Large intestine (tissue), 3 donors: ENCODE results near the gene FOSL2. TPM values are rescaled to one million over a fixed set of nuclear protein-coding genes. Genes with fewer than 3 reads are reported as not detected.

Experiments used
- DNase-seq, 2 donors: peaks; one replicate each; pipeline versions ENCODE4 v3.0.0 to v3.0.0-alpha.2; 2013
- H3K27ac ChIP-seq: one replicate; pipeline ENCODE4 v1.5.1; 2013; ENCODE audit warnings: low read length
- H3K27me3 ChIP-seq: 2 replicates; pipeline ENCODE4 v1.6.1; 2013; ENCODE audit warnings: low read length; ENCODE audit not compliant: control insufficient read depth, insufficient read depth
- H3K36me3 ChIP-seq: 2 replicates; pipeline ENCODE4 v1.6.1; 2013; ENCODE audit warnings: low read length; ENCODE audit not compliant: control insufficient read depth, insufficient read depth
- H3K4me1 ChIP-seq: one replicate; pipeline ENCODE4 v1.6.1; 2013; ENCODE audit warnings: low read length; ENCODE audit not compliant: control insufficient read depth, insufficient read depth
- H3K4me3 ChIP-seq: one replicate; pipeline ENCODE4 v1.5.1; 2013; ENCODE audit warnings: low read length
- H3K9me3 ChIP-seq: one replicate; pipeline ENCODE4 v1.6.1; 2013; ENCODE audit warnings: mild to moderate bottlenecking, low read depth, low read length, moderate library complexity; ENCODE audit not compliant: control insufficient read depth
- WGBS: methylation state at CpG from one replicate; pipeline ENCODE4 v1.1.5; 2013; ENCODE audit warnings: low lambda C conversion rate; ENCODE audit not compliant: insufficient coverage; 5-methylcytosine and 5-hydroxymethylcytosine counted together
- polyA plus RNA-seq: library from polyadenylated mRNA; unstranded; fragments of 120-200 nt; gene quantifications from one replicate; pipeline ENCODE4 v1.2.1, GENCODE V29; 2013

FOSL2 gene
- polyA plus RNA-seq, 1 donor, result 57.5 TPM

- H3K36me3 ChIP-seq, result no peaks in the 10 kb centered on the region
- H3K27me3 ChIP-seq, result no peaks in the 10 kb centered on the region
- no peak overlapping the region for H3K27ac ChIP-seq
- peaks cover 3% of the 10 kb centered on the region for H3K4me1 ChIP-seq
- no peak overlapping the region for H3K4me3 ChIP-seq
- WGBS, result 97% methylated on average over 6 of the region's 15 CpGs
- H3K9me3 ChIP-seq, result no peaks in the 10 kb centered on the region
- DNase-seq, result no peak
Observed at GRCh38 chr2:28450901-28451565, 58.4 kb downstream of the FOSL2 start.

DNA sequence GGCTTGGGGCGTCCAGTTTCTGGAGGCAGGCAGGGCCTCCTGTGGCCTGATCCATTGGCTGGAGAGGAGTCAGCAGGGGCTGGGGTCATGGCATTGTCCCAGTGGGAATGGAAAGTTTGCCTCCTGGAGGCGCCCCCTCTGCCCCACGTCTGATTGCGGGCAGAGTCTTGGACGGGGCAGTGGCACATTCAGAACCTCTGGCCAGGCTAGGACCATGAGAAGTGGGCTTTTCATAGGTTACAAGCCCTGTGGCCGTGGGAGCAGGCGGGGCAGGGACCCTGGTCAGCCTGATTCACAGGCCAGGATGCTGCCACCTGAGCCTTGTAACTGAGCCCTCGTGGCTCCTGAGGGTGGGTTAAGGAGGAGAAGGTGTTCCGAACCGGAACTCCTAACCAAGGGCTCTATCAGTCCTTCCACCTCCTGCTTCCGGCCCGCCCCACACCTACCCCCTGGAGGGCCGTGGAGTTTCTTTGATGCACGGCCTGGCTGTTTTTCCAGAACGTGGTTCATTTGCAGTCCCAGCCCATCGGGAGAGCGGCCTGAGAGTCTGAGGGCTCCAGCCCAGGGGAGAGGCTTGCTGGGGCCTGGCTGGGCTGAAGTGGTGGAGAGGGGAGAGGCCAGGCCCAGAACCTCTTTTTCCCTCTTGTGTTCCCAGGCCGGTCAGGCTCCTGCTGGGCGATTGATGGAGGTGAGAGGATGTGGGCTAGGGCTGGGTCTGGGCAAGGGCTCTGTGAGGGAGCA is 59.3 kb downstream of the FOSL2 start:
- Histone ChIP-seq H3K36me3 (no peaks in the 10 kb centered on the region), H3K4me3 (no peak overlapping the region), H3K27me3 (no peaks in the 10 kb centered on the region), H3K4me1 (peaks cover 3% of the 10 kb centered on the region), H3K27ac (no peak overlapping the region), H3K9me3 (no peaks in the 10 kb centered on the region)
- DNase-seq, result no peak
- no CpG with 5 or more reads among the region's 19 CpGs for WGBS

GRCh38 chr2:28452534-28453081 is 60.0 kb downstream of the FOSL2 start:
- H3K9me3 ChIP-seq, result no peaks in the 10 kb centered on the region
- no peaks in the 10 kb centered on the region for H3K36me3 ChIP-seq
- DNase-seq, result peak; percentile 43 to 46
- H3K4me1 ChIP-seq, result peaks cover 3% of the 10 kb centered on the region
- H3K4me3 ChIP-seq, result no peak overlapping the region
- H3K27me3 ChIP-seq, result no peaks in the 10 kb centered on the region
- H3K27ac ChIP-seq, result no peak overlapping the region
- WGBS, result no CpG with 5 or more reads among the region's 7 CpGs

- Histone ChIP-seq H3K9me3 (no peaks in the 10 kb centered on the region), H3K4me3 (no peak overlapping the region), H3K36me3 (no peaks in the 10 kb centered on the region), H3K27me3 (no peaks in the 10 kb centered on the region), H3K4me1 (peaks cover 3% of the 10 kb centered on the region), H3K27ac (no peak overlapping the region)
- DNase-seq, result no peak
- no CpG with 5 or more reads among the region's 8 CpGs for WGBS
Observed at GRCh38 chr2:28453396-28453795, 60.7 kb downstream of the FOSL2 start.

GRCh38 chr2:28454016-28454930 is 61.6 kb downstream of the FOSL2 start:
- no peak overlapping the region for H3K27ac ChIP-seq
- no peaks in the 10 kb centered on the region for H3K27me3 ChIP-seq
- WGBS, result no CpG with 5 or more reads among the region's 14 CpGs
- H3K9me3 ChIP-seq, result no peaks in the 10 kb centered on the region
- H3K4me1 ChIP-seq, result peaks cover 3% of the 10 kb centered on the region
- H3K4me3 ChIP-seq, result no peak overlapping the region
- no peak for DNase-seq
- H3K36me3 ChIP-seq, result no peaks in the 10 kb centered on the region

GRCh38 chr2:28457237-28457636 is 64.6 kb downstream of the FOSL2 start:
- no peak for DNase-seq
- 89% methylated on average over 4 of the region's 10 CpGs for WGBS
- H3K27ac ChIP-seq, result no peak overlapping the region
- no peaks in the 10 kb centered on the region for H3K36me3 ChIP-seq
- no peaks in the 10 kb centered on the region for H3K27me3 ChIP-seq
- H3K4me1 ChIP-seq, result no peaks in the 10 kb centered on the region
- no peak overlapping the region for H3K4me3 ChIP-seq
- no peaks in the 10 kb centered on the region for H3K9me3 ChIP-seq

- Histone ChIP-seq H3K27ac (no peak overlapping the region), H3K4me3 (no peak overlapping the region), H3K9me3 (no peaks in the 10 kb centered on the region), H3K4me1 (peaks cover 4% of the 10 kb centered on the region), H3K27me3 (no peaks in the 10 kb centered on the region), H3K36me3 (no peaks in the 10 kb centered on the region)
- no peak for DNase-seq
- WGBS, result no CpG with 5 or more reads among the region's 2 CpGs
Observed at GRCh38 chr2:28461056-28461455, 68.4 kb downstream of the FOSL2 start.

DNA sequence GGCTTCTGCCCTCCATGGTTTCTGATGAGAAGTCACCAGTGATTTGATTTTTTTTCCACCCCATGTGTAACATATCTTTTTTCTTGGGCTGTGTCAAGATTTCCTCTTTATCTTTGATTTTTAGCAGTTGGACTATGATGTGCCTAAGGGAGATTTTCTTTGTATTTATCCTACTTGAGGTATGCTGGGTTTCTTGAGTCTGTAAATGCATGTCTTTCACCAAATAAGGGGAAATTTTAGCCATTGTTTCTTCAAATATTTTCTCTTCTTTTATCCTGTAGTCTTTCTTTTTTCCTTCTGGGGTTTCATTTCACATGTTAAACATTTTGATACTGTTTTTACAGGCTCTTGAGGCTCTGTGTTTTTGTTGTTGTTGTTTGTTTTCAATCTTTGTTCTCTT is 69.5 kb downstream of the FOSL2 start:
- DNase-seq, result no peak
- Histone ChIP-seq H3K27ac (no peak overlapping the region), H3K9me3 (no peaks in the 10 kb centered on the region), H3K36me3 (no peaks in the 10 kb centered on the region), H3K27me3 (no peaks in the 10 kb centered on the region), H3K4me3 (no peak overlapping the region), H3K4me1 (peaks cover 4% of the 10 kb centered on the region)

GRCh38 chr2:28463211-28463816 is 70.7 kb downstream of the FOSL2 start:
- Histone ChIP-seq H3K36me3 (no peaks in the 10 kb centered on the region), H3K27ac (no peak overlapping the region)
- WGBS, result 50% methylated on average over 2 of the region's 6 CpGs

GRCh38 chr2:28463893-28464292 is 71.2 kb downstream of the FOSL2 start:
- Histone ChIP-seq H3K4me1 (peaks cover 4% of the 10 kb centered on the region), H3K9me3 (no peaks in the 10 kb centered on the region), H3K4me3 (no peak overlapping the region), H3K36me3 (no peaks in the 10 kb centered on the region), H3K27me3 (no peaks in the 10 kb centered on the region), H3K27ac (no peak overlapping the region)
- 87% methylated on average over 3 of the region's 4 CpGs for WGBS
- DNase-seq, result no peak

More at GRCh38 chr2:28463211-28463816, 70.7 kb downstream of the FOSL2 start:
- no peak for DNase-seq
- Histone ChIP-seq H3K4me3 (no peak overlapping the region), H3K27me3 (no peaks in the 10 kb centered on the region), H3K9me3 (no peaks in the 10 kb centered on the region), H3K4me1 (peaks cover 4% of the 10 kb centered on the region)
